Smooth muscle cell of the brain vasculature (primary cell): ENCODE results near the gene MIR17HG.

Experiments
- DNase-seq: peaks from one replicate; pipeline ENCODE4 v3.0.0-alpha.2; 2012; ENCODE audit warnings: low read depth, low spot score

Gene MIR17HG

DNA sequence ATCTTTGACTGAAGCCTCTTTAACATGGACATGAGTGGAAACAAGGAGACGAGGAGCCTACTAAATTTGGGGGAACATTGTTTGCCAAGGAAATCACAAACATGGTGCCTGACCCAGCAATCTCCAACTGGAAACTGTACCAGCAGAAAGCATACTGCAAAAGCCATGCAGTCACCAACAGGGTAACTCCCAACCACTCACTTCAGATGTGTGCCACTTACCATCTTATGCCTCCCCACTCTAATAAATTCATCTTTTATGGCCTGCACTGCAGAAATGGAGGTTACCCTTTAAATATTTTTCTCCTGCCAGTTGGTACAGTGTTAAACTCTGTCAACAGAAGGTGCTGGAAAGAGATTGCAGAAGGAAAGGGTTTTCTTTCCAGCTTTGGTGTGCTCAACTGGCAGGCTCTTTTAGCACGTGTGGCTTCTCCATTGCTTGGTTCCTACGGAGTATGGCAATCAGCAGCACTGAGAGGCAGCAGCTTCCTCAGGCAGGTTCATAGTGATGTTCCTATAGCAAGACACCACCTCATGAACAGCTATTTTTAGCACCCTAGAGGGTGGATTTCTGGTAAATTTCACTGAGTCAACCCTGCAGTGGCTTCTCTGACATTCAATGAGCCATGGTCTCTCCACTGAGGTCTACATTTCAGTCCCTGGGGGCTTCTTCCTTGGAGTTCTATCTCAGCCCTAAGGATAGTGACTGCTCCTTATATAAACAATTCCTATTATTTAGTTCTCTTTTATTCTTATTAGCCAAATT lies 21.4 kb downstream of the MIR17HG start:
- no peak for DNase-seq

DNA sequence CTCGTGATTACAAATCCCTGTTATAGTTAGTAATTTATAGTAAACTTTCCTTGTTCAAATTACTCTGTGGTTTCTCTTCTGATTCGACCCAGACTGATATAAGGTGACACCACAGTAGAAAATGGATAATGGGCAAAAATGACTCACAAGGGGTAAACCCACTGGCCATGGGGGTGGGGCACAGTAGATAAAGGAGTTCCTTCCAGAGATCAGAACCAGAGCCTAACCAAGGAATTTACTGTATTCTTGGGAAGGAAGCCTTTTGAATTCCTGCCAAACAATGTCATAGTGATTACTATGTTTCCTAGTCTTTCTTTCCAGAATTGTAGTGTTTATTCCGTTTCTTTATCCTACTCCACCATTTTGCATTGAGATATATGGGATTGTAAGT lies 21.9 kb downstream of the MIR17HG start:
- no peak for DNase-seq

DNA sequence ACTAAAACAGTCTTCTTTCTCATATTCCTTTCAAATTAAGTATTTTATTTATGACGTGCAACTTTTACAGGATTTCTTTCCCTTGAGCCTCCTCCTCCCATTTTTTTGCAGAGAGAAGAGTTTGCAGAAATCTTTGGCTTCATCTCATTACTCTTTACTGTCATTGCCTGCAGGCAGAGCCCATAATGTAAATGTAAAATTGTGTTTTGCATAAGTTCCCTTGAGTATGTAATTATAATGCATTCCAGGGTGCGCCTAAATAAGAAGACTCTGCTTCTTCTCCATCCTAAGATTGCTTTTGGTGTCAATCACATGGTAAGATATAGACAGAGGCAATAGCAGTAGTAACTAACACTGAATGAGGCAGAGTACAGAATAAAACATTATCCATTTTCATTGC lies 23.0 kb downstream of the MIR17HG start:
- DNase-seq, result no peak

DNA sequence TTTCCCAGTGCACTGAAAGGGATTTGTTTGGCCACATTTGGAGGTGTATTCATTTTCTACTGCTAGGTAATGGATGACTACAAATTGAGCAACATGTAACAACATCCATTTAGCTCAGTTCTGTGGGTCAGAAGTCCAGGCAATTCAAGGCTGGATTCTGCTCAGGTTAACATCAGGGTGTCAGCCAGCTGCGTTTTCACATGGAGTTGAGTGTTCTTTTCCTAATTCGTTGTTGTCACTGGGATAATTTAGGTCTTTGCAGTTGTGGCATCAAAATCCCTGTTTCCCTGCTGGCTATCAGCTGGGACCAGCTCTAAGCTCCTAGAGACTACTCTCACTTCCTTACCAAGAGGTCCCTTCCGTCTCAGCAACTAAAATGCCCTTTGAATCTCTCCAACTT lies 25.4 kb downstream of the MIR17HG start:
- DNase-seq, result no peak

DNA sequence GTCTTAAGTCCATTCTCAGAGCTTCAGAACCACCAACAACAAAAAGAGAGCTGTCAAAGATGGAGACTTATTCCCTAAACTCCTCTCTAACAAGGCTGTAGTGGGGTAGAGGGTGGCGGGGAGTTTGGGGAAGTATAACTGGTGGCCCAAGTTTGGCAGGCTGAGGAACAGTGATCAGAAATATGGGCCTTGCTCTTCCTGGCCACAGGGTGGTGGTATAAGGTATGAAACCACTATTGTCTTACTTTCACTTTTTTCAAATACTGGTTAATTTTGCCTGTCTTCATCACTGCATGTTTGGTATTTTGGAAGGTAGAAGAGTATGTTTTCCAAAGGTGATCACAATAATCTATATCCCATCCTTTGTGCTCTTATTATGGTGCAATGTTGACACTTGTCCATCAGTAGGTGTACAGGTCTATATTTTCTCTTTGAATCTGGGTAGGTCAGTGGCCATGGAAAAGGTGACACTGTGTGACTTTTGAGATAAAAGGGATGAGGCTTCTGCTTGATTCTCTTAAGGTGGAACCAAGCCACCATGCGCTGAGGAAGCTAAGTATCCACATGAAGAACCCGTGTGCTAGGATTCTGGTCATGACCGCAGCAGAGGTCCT lies 27.7 kb downstream of the MIR17HG start:
- no peak for DNase-seq

DNA sequence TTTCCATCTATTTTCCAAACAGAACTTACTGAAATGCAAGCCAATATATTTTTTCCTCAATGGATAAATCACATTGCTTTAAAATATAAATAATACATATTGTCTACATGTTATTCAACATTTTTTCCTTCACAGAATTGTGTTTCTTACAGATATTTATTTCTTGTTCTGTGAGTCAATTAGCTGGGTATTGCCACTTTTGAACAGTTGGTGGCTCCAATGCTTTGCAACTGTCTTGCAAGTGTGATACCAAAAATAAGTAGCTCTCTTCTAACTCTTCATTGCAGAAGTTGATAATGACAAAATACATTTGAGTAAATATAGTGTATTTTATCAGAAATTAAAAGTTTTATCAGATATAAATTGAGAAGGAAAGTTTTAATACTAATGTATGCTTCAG lies 33.9 kb downstream of the MIR17HG start:
- DNase-seq, result no peak

DNA sequence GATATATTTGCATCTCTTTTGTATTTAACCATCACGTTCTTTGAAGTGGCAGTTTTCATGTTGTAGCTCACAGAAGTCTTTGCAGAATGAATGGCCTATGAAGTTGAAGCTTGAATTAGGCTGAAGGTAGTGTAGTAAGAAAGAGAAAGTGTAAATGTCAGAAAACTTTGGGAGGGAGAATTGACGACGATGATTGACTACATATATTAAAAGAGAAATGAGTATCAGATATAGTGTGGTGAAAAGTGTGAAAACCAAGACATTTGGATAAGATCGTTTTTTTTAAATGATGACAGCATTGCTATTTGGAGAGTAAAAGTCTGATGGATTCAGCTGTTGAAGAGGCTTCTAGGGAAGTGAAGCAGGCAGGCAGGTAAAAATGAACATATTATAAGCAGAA lies 36.3 kb downstream of the MIR17HG start:
- DNase-seq, result no peak

DNA sequence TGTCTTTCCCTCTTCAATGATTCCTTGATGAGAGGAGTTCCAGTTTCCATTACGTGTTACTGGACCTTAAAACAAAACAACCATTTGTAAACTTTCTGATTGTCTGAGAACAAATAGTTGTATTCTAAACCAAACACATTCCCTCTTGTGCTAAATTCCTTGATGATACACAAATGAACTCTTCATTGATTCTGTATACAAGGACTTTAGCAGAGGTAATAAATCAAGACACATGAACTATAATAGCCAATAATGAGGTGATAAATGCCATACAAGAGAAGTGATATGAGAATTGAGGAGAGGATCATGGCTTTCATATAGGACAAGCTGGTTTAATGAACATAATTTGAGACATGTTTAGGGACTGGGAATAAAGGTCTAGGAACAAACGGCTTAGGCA lies 37.4 kb downstream of the MIR17HG start:
- no peak for DNase-seq

DNA sequence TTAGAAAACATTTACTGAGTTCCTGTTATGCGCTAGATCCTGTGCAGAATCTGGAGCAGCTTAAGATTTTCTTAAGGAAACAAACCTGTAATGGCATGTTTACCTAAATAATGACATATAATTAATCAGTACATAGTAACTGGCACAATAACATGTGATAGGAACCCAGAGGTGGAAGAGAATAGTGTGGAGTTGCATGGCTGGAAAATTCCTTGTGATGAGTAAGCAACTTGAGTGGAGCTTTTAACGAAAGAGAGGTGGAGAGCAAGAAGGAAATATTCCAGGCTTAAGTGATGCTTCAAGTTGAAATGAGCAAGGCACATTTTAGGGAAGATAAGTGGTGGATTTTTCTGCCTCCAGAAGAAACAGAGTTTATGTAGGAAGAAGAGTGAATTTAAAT lies 41.7 kb downstream of the MIR17HG start:
- DNase-seq, result no peak

DNA sequence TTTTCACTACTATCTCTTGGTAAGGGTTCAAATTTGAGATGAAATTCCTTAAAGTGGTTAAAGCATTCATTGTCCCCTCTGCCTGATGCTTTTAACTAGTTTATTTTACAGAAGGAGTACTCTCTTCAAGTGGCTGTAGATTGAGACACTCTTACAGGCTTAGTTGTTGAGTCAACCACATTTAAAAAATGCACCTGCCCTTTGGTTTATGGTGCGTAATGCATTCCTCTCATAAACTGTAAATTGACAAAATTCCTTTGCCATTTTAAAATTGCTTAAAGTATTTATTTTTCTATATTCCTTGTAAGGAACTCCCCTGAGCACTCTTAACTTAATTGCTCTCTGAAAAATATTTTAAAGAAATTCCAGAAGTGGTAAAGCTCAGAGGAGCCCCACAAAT lies 50.1 kb downstream of the MIR17HG start:
- DNase-seq, result no peak

DNA sequence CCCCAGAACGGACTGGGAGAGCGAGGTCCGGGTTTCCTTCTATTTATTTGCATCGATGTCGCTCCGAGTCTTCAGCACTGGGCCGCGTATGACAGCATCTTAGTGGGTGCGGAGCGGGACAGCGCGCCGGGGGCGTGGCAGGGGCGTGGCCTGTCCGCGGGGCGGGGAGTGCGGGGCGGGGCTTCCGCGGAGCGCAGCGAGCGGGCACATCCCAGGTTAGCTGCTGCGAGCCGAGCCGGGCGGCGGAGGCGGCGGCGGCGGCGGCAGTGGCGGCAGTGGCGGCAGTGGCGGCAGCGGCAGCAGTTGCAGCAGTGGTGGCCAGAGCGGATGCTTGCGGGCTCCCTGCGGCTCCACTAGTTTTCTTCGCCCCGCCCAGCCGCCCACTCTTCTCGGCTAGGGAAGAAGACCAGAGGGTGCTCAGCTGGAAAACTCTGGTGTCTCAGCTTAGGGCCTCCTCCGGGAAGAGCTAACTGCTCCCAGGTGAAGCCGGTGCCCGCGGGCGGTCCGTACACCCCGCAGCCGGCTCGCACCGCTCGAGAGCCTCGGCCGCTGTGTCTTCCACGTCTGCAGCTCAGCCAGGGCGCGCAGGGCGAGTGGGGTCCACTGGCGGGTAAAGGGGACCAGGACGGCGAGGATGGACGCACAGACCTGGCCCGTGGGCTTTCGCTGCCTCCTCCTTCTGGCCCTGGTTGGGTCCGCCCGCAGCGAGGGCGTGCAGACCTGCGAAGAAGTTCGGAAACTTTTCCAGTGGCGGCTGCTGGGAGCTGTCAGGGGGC lies 51.1 kb downstream of the MIR17HG start, which contains the start of gene GPC5:
GPC5 (plus strand) TSS at position 209 of the 776 bp plus-strand sequence.
- no peak for DNase-seq

DNA sequence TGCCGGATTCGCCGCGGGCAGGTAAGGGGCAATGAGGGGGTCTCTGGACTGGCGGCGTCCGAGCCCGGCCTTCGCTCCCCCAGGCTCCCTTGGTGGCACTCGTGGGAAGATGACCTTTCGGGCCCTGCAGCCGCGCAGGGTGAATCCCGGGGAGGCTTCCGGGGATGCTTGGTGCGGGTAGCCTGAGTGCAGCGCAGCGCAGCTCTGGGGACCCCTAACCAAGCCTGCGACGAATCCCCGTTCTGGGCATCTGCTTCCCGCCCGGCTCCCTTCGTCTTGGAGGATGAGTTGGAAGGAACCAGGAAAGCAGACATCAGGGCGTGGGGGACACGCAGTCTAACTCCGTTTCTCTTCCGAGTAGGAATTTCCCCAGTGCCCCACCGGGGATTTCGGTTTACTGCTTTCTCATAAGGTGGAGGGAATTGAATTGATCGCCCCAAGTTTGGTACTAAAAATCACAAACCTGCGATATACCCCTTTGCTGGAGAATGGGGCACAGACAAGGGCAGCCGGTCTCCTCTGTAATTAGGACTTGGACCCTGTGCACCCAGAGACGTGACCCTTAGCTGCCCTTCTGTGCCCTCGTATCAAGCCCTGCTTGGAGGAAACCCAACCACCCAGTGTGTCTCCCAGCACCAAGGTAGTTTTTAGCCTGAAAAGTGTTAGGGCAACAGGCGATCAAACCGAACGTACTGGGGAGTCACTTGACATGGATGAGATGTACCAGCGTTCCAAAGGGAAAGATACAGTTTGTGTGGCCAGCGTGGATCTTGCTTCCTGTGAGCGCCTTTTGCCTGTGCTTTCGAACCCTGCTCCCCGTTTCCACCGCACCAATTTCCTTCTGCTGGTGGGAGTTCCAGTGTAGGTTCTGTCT lies 51.9 kb downstream of the MIR17HG start:
- no peak for DNase-seq

DNA sequence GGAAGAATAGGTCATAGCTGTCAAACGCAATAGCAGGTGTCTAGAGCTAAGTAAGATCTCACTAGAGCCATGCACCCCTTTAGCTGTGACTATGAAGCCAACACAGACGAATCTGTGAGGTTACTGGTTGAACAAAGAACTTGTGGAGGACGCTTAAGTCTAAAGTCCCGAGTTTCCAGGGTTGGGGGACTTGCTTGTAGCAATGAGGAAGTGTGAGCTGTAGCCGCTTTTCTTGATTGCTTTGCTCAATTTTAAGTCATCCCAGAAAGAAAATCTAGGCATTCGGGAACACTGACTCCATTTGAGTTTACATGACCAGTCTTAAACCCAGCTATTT lies 52.5 kb downstream of the MIR17HG start:
- DNase-seq, result no peak

DNA sequence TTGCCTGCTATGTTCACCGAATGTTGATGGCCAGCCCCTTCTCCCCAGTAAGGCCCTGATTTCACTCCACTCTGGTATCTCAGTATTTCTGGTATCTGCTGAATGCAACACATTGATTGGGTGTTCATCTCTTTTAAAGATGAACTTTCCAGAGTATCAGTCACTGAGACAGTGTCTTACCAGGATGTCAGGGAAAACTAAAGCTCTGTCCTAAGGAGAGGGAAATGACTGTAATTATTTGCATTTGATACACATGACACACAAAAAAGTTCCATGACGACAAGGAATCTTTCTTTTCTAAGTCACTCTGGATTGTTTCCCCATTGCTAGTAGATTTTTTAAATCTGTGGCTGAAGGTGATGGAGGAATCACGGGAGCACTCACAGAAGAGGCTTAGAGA lies 53.2 kb downstream of the MIR17HG start:
- no peak for DNase-seq

DNA sequence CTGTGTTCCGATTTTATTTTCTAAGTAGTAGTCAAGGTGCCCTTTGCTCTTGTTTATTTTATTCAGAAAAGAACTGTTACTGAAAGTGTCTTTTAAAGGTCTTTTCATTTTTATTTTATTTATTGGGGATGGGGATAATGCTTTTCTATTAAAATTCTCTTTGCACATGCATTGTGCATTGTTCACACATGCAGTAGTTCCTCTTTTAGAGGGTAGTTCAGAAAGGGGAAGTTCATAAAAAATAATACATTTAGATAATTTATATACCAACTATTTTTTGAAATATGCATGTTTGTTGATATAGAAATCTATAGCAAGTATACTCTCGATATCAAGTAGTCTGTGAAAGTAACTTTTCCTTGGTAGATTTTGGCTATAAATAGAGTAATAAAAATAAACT lies 54.4 kb downstream of the MIR17HG start:
- DNase-seq, result no peak
